Neutrophil (primary cell): Measurements from ENCODE around the gene PCNX4.

ENCODE experiments used
- H3K27ac ChIP-seq: fragments of 200-600 bp; sonication (generic); 2 replicates; pipeline ENCODE4 v1.5.1; 2016; ENCODE audit warnings: mild to moderate bottlenecking, moderate library complexity
- H3K27me3 ChIP-seq: fragments of 200-600 bp; sonication (generic); 2 replicates; pipeline ENCODE4 v1.6.0; 2016; ENCODE audit warnings: mild to moderate bottlenecking
- H3K36me3 ChIP-seq: fragments of 200-600 bp; sonication (generic); 2 replicates; pipeline ENCODE4 v1.5.1; 2017
- H3K4me1 ChIP-seq, 2 experiments: fragments of 200-600 bp in 1 of 2; sonication (generic) in 1 of 2; 1 replicate in 1 of 2; 2 replicates in 1 of 2; pipeline versions ENCODE4 v1.5.1 to v1.6.1; 2013 to 2016; ENCODE audit warnings: low read depth in 1 of 2, low read length in 1 of 2, mild to moderate bottlenecking in 1 of 2, moderate library complexity in 1 of 2; ENCODE audit not compliant: control insufficient read depth in 1 of 2, insufficient read depth in 1 of 2
- H3K4me3 ChIP-seq, 2 experiments: fragments of 200-600 bp in 1 of 2; sonication (generic) in 1 of 2; 1 replicate in 1 of 2; 2 replicates in 1 of 2; pipeline ENCODE4 v1.5.1; 2013 to 2016; ENCODE audit warnings: low read depth in 1 of 2, low read length in 1 of 2, mild to moderate bottlenecking in 1 of 2, moderate library complexity in 1 of 2
- H3K9me3 ChIP-seq: fragments of 200-600 bp; sonication (generic); 2 replicates; pipeline ENCODE4 v1.5.1; 2016
- CTCF ChIP-seq: fragments of 200-600 bp; sonication (generic); IDR thresholded peaks from 2 replicates; pipeline ENCODE4 v1.5.1; 2016; ENCODE audit warnings: antibody characterized with exemption

The PCNX4 gene

DNA sequence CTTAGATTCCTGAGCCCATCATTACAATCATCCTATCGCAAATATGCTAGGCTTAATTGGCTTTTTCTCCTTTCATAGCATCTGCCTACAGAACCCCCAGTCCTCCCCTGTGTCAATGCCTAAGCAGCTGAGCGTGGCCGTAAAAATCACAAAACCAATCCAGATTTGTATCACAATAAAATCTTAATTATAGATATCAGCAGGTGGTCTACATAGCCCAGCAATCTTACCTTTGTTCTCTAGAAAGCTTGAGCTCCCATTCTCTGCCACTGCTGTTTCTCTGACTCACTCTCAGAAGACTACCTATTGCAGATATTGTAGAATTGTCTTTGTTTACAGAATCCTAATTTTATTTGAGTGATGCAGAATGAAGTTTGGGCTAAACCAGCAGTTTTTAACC is 119.4 kb downstream of the PCNX4 start:
- TF ChIP-seq CTCF, result no peak
- Histone ChIP-seq H3K27me3 (no peaks in the 10 kb centered on the region), H3K27ac (no peak overlapping the region), H3K36me3 (no peaks in the 10 kb centered on the region), H3K4me3 (no peak overlapping the region), H3K9me3 (no peaks in the 10 kb centered on the region), H3K4me1 (peaks cover 0 to 5% of the 10 kb centered on the region in 2 experiments)

DNA sequence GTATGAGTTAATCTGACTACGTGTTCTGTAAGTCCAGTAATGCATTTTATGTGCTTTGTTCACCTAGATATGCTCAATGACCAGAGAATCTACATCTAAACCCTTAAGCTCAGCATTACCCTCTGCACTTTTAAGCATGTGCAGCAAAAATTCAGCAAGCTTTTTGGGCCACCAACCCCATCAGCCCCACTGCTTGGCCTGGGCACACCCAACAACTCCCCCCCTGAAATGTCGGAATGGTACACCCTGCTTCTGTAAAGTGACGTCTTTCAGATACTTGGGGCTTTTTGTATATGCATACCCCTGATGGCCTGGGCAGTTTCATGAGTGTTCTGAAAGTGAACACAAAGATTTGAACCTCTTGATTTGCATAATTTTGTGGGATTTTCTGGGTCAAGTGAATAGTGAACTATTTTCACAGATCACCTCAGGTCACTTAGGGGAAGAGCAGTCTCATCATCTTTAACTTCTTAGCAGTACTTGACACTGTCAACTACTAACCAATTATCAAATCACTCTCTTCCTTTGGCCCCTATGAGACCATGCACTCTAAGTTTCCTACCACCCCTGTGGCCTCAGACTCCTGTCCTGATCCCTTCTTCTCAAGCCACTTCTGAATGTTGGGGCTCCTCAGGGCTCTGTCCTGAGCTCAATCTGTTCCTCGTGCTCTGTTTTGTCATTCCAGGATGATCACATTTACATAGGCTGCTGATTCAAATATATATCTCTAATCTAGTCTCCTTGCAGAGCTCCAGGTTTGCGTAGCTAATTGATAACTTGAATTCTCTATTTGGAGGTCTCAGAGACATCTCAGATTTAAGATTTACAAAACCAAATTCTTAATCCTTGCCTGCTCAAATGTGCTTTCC is 121.0 kb downstream of the PCNX4 start:
- TF ChIP-seq CTCF, result no peak
- no peak overlapping the region for H3K4me3 ChIP-seq
- no peaks in the 10 kb centered on the region for H3K4me1 ChIP-seq
- H3K27me3 ChIP-seq, result no peaks in the 10 kb centered on the region
- H3K27ac ChIP-seq, result no peak overlapping the region
- no peaks in the 10 kb centered on the region for H3K36me3 ChIP-seq
- no peaks in the 10 kb centered on the region for H3K9me3 ChIP-seq

DNA sequence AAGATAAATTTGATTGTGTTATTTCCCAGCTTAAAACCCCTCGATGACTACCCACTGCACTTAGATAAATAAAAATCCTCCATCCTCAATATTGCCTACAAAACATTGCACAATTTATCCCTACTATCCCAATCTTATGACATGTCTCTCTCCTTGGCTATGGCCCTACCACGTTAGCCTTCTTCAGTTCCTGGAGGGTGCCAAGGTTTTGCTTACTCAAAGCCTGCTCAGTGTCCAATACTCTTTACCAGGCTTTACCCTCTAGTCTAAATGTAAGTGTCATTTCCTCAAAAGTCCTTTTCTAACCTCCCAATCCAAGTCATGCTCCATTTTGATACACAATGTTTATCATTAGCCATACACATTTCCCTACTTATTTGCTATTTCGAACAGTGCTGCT is 122.3 kb downstream of the PCNX4 start:
- H3K4me3 ChIP-seq, result no peak overlapping the region
- no peaks in the 10 kb centered on the region for H3K9me3 ChIP-seq
- no peak for TF ChIP-seq CTCF
- H3K36me3 ChIP-seq, result no peaks in the 10 kb centered on the region
- H3K27me3 ChIP-seq, result no peaks in the 10 kb centered on the region
- no peak overlapping the region for H3K27ac ChIP-seq
- no peaks in the 10 kb centered on the region for H3K4me1 ChIP-seq

DNA sequence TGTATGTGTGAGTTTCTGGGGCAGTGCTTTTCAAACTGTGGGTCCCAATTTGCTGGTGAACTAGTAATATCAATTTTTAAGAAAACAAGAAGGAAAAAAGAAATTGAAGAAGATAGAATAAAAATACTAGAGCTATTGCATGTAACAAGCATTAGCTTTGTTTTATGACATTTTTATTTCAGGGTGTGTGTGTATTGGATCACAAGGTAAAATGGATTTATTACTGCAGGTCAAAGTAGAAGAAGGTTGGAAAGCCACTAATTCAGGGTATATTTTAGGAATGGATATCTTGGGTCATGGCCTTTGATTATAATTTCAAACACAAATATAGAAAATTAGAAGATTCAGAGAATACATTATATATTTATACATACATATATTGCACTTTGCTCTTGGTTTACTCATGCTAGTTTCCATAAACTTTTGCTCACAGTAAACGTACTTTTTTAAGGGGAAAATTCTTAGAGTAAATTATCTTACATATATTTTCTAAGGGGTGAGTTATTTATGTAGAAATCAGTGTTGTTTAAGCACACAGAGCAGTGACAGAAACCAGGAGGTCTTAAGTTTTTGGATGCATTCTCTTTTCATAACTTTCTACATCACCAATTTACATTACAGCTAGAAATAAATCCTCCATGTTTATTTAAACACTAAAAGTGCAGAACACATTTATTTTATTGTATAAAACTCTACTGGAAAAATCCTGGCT is 122.8 kb downstream of the PCNX4 start:
- H3K27ac ChIP-seq, result no peak overlapping the region
- H3K9me3 ChIP-seq, result no peaks in the 10 kb centered on the region
- no peaks in the 10 kb centered on the region for H3K36me3 ChIP-seq
- no peak overlapping the region for H3K4me3 ChIP-seq
- no peak for TF ChIP-seq CTCF
- H3K4me1 ChIP-seq, result no peaks in the 10 kb centered on the region
- no peaks in the 10 kb centered on the region for H3K27me3 ChIP-seq

DNA sequence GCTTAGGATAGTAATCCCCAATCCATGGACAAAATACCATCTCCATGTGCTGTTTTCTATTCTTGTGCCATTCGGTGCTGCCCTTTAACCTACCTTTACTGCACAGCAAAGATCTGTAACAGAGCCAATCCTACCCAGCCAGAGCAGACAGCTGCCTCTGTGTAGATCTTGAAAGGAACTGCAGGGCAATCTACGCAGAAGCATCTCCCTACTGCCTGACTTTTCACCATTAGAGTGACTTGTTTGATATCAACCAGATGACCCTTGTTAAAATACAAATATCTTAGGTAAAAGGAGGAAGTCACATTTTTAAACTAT is 123.4 kb downstream of the PCNX4 start:
- Histone ChIP-seq H3K27me3 (no peaks in the 10 kb centered on the region), H3K4me3 (no peak overlapping the region), H3K4me1 (no peaks in the 10 kb centered on the region), H3K27ac (no peak overlapping the region), H3K9me3 (no peaks in the 10 kb centered on the region), H3K36me3 (no peaks in the 10 kb centered on the region)
- TF ChIP-seq CTCF, result no peak
